CD4-positive, alpha-beta T cell (primary cell): Measurements from ENCODE around the gene STING1. TPM values are rescaled to one million over a fixed set of nuclear protein-coding genes. Genes with fewer than 3 reads are reported as not detected.
A peak's percentile ranks its signal among the peaks of the same experiment; 100 is the strongest.

ENCODE experiments used
- ATAC-seq: fragments of 200-7000 bp; cut with Tn5 transposase; one replicate; pipeline ENCODE4 v1.10.0; 2022; ENCODE audit warnings: mild to moderate bottlenecking; ENCODE audit not compliant: poor library complexity
- CTCF ChIA-PET: fragments of 350-600 bp; sonication (Branson Sonifier 250); formaldehyde crosslinking; loops from one replicate; lab custom pipeline; 2021; ENCODE audit warnings: antibody characterized with exemption, inconsistent platforms; lab: Charles Lee
- POLR2A ChIA-PET: fragments of 350-600 bp; sonication (Branson Sonifier 250); formaldehyde crosslinking; loops from one replicate; lab custom pipeline; 2021; ENCODE audit warnings: antibody characterized with exemption, inconsistent platforms; lab: Charles Lee
- DNase-seq, 14 experiments: peaks; one replicate each; pipeline ENCODE4 v3.0.0-alpha.2; 2013 to 2020; ENCODE audit warnings: mixed read lengths in 2 of 14
- H3K27ac ChIP-seq, 2 donors: one replicate each; pipeline versions ENCODE4 v1.5.1 to v1.7.0; 2013; ENCODE audit warnings: low read length in 2 of 2, low read depth in 1 of 2, mild to moderate bottlenecking in 1 of 2
- H3K27me3 ChIP-seq, 2 experiments: 1 replicate in 1 of 2; 2 replicates in 1 of 2; pipeline versions ENCODE4 v1.6.1 to v1.7.0; 2013; ENCODE audit warnings: low read length in 2 of 2, control low read depth in 1 of 2, mild to moderate bottlenecking in 1 of 2, moderate library complexity in 1 of 2; ENCODE audit not compliant: insufficient read depth in 2 of 2, control insufficient read depth in 1 of 2
- H3K36me3 ChIP-seq: one replicate; pipeline ENCODE4 v1.6.1; 2013; ENCODE audit warnings: low read length, control low read depth; ENCODE audit not compliant: insufficient read depth
- H3K4me1 ChIP-seq: one replicate; pipeline ENCODE4 v1.6.1; 2013; ENCODE audit warnings: low read length, control low read depth; ENCODE audit not compliant: insufficient read depth
- H3K4me3 ChIP-seq: one replicate; pipeline ENCODE4 v1.5.1; 2013; ENCODE audit warnings: mild to moderate bottlenecking, low read length, moderate library complexity
- H3K9me3 ChIP-seq, 2 experiments: 1 replicate in 1 of 2; 2 replicates in 1 of 2; pipeline versions ENCODE4 v1.6.1 to v1.7.0; 2013; ENCODE audit warnings: low read length in 2 of 2, mild to moderate bottlenecking in 2 of 2, control low read depth in 1 of 2, moderate library complexity in 1 of 2; ENCODE audit not compliant: control insufficient read depth in 1 of 2, insufficient read depth in 1 of 2
- H3K27ac Mint-ChIP-seq: one replicate; pipeline ENCODE4 v1.8.0; 2020; ENCODE audit warnings: mixed read lengths
- H3K27me3 Mint-ChIP-seq: one replicate; pipeline ENCODE4 v1.8.0; 2021; ENCODE audit warnings: mixed read lengths
- H3K36me3 Mint-ChIP-seq: one replicate; pipeline ENCODE4 v1.8.0; 2021; ENCODE audit warnings: low read depth, mixed read lengths
- H3K4me1 Mint-ChIP-seq: one replicate; pipeline ENCODE4 v1.8.0; 2021; ENCODE audit warnings: low read depth, mixed read lengths
- H3K4me3 Mint-ChIP-seq: one replicate; pipeline ENCODE4 v1.8.0; 2020; ENCODE audit warnings: mild to moderate bottlenecking, mixed read lengths
- H3K9me3 Mint-ChIP-seq: one replicate; pipeline ENCODE4 v1.8.0; 2020; ENCODE audit warnings: mixed read lengths
- intact Hi-C, 2 experiments: fragments of 100-400 bp; cut with DNase I in 1 of 2; cut with micrococcal nuclease in 1 of 2; formaldehyde crosslinking; loops; one replicate each; pipeline versions ENCODE4 v1.15.1 to v1.9.0; 2023 to 2025; cut with DNase I, micrococcal nuclease
- total RNA-seq, 174 experiments: library from RNA in 2 of 174; stranded (reverse) in 2 of 174; gene quantifications; one replicate each; pipeline ENCODE4 v1.2.3 and lab custom pipeline; 2021 to 2026
- TF ChIP-seq, protein P1 (sequence below): fragments of 200-600 bp; IDR thresholded peaks from one replicate; pipeline ENCODE4 v1.8.0; 2022; ENCODE audit warnings: antibody characterized with exemption, mild to moderate bottlenecking

The STING1 gene
- total RNA-seq, 2 experiments from 2014 or later = 155 to 168 TPM

DNA sequence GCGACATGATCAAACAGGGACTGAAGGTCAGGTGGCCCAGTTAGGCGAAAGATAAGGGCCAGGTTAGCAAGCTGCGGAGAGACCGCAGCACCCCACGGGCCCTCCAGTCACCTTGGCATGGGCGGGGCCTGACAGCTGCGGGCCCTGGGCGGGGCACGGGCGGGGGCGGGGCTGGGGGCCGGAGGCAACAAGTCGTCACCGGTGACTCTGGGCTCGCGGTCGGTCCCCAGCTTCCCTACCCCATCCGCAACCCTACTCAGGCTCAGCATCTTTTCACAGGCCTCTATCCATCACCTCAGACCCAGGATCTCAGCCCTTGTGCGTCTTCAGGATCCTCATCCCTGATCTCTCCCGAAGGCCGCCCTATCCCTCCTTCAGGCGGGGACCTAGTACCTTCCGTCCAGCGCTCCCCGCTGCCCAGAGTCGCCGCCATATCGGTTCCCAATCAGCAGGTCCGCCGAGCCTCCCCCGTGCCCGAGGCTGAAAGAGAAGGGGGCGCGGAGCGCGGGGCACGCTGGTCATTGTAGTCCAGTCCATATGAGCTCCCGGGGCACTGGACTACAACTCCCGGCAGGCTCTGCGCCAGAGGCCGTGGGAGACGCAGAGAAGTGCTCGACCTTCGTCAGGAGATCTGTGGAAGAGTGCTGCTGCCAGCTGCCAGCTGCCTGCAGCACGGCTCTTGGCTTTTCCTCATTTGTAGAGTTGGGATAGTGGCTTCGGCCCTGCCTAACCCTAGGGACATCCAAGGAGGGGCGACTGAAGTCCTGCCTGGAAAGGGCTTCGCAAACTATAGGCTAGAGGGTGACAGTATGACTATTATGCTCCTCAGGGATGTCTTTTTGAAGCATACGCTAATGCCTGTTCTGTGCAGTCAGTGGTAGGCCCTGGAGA lies 43.3 kb downstream of the STING1 start, which contains the start of gene DNAJC18:
Gene DNAJC18, minus strand, starts transcription at position 513 of the 891 bp plus-strand sequence. Its CDS starts 80 bp downstream, at position 433.
- H3K27ac Mint-ChIP-seq = peak within 1 kb of the TSS; percentile 96

DNA sequence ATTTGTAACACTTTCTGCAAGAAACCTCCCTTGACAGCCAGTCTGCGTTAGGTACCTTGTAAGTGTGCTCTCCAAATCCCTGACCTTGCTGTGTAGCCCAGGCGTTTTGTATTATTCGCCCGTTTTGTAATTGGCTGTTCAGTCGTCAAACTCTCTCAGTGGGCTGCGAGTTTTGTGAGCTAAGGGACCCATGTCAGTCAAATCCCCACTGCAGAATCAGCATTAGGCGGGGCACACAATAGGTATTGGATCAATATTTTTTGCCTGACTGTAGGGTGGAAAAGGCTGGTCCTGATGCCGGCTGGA lies 43.9 kb downstream of the STING1 start:
- intact Hi-C loops = loop anchor here (1.0 to 5.0 kb wide), 5 partner anchors 20 to 123 kb away; partner anchors contain the start of genes SMIM33 (in 1 of the 2), SPATA24 (in 1 of the 2), STING1 (in 1 of the 2) and UBE2D2 (in 1 of the 2)
- peak overlapping the region; percentile 96 for H3K27ac Mint-ChIP-seq
- ATAC-seq = no peak

More for the DNA sequence above, 43.3 kb downstream of the STING1 start, which contains the start of gene DNAJC18:
- peaks cover 19% of the 10 kb centered on the region for H3K36me3 Mint-ChIP-seq
- H3K27ac ChIP-seq = peak within 1 kb of the TSS; percentile 95 to 99
- peaks cover 31% of the 10 kb centered on the region for H3K4me1 ChIP-seq
- H3K27me3 Mint-ChIP-seq = no peaks in the 10 kb centered on the region
- no peaks in the 10 kb centered on the region for H3K9me3 ChIP-seq
- no peaks in the 10 kb centered on the region for H3K27me3 ChIP-seq
- intact Hi-C loops = loop anchor here (1.0 to 5.0 kb wide), 5 partner anchors 19 to 122 kb away; partner anchors contain the start of genes SMIM33 (in 1 of the 2), SPATA24 (in 1 of the 2), STING1 (in 1 of the 2) and UBE2D2 (in 1 of the 2)
- H3K4me1 Mint-ChIP-seq = peaks cover 51% of the 10 kb centered on the region
- peak within 1 kb of the TSS; percentile 98 for H3K4me3 Mint-ChIP-seq
- POLR2A ChIA-PET = interaction anchor here (0.6 to 5.2 kb wide), 28 partner anchors 9 to 1226 kb away, joined by 3 to 74 read pairs (median 8); partner anchors contain the start of genes KDM3B, MATR3, PAIP2 and SMIM33
- no peaks in the 10 kb centered on the region for H3K9me3 Mint-ChIP-seq
- no peaks in the 10 kb centered on the region for H3K36me3 ChIP-seq
- ATAC-seq = peak; percentile 81
- DNase-seq = peak; percentile 79 to 94 (median 88)
- TF ChIP-seq, protein P1, sequence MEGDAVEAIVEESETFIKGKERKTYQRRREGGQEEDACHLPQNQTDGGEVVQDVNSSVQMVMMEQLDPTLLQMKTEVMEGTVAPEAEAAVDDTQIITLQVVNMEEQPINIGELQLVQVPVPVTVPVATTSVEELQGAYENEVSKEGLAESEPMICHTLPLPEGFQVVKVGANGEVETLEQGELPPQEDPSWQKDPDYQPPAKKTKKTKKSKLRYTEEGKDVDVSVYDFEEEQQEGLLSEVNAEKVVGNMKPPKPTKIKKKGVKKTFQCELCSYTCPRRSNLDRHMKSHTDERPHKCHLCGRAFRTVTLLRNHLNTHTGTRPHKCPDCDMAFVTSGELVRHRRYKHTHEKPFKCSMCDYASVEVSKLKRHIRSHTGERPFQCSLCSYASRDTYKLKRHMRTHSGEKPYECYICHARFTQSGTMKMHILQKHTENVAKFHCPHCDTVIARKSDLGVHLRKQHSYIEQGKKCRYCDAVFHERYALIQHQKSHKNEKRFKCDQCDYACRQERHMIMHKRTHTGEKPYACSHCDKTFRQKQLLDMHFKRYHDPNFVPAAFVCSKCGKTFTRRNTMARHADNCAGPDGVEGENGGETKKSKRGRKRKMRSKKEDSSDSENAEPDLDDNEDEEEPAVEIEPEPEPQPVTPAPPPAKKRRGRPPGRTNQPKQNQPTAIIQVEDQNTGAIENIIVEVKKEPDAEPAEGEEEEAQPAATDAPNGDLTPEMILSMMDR = no peak
- H3K4me3 ChIP-seq = peak within 1 kb of the TSS; percentile 89
- CTCF ChIA-PET = interaction anchor here (0.8 to 5.1 kb wide), 7 partner anchors 9 to 75 kb away, joined by 3 to 29 read pairs (median 4); partner anchors contain the start of gene STING1

More for the DNA sequence above, 43.9 kb downstream of the STING1 start:
- Mint-ChIP-seq H3K9me3 (no peaks in the 10 kb centered on the region), H3K27me3 (no peaks in the 10 kb centered on the region), H3K4me1 (peaks cover 45% of the 10 kb centered on the region), H3K4me3 (peak overlapping the region; percentile 98), H3K36me3 (peaks cover 19% of the 10 kb centered on the region)
- Histone ChIP-seq H3K27me3 (no peaks in the 10 kb centered on the region), H3K4me3 (peak overlapping the region; percentile 89), H3K4me1 (peaks cover 25% of the 10 kb centered on the region), H3K9me3 (no peaks in the 10 kb centered on the region), H3K27ac (peak overlapping the region in 1 of 2 donors; percentile 3), H3K36me3 (no peaks in the 10 kb centered on the region)
- ChIA-PET CTCF (interaction anchor here (0.8 to 5.1 kb wide), 4 partner anchors 16 to 75 kb away, joined by 4 to 29 read pairs (median 10); partner anchors contain the start of gene STING1), POLR2A (interaction anchor here (0.9 to 5.2 kb wide), 22 partner anchors 8 to 166 kb away, joined by 3 to 74 read pairs (median 8); partner anchors contain the start of genes MATR3, PAIP2, SMIM33 and SPATA24)
- no peak for DNase-seq
- TF ChIP-seq, protein P1 = no peak
